Measurements from ENCODE around the gene PYROXD2. TPM values are rescaled to one million over a fixed set of nuclear protein-coding genes. Genes with fewer than 3 reads are reported as not detected.

Gene PYROXD2
- total RNA-seq, 2 experiments from 2014 or later, result 4.1 to 4.4 TPM

GRCh38 chr10:98433371-98433770 is 18.4 kb upstream of the PYROXD2 start:
- CTCF ChIA-PET, result no interaction called here
- H3K27ac Mint-ChIP-seq, result no peak overlapping the region
- H3K27me3 Mint-ChIP-seq, result no peaks in the 10 kb centered on the region
- DNase-seq, result no peak
- intact Hi-C loops (cut with DNase I, micrococcal nuclease), result no loop called here
- peaks cover 5% of the 10 kb centered on the region for H3K4me1 Mint-ChIP-seq
- H3K4me3 Mint-ChIP-seq, result no peak overlapping the region
- POLR2A ChIA-PET, result no interaction called here
- peaks cover 2% of the 10 kb centered on the region for H3K9me3 Mint-ChIP-seq (ENCODE audit: low read depth)
- peaks cover 60% of the 10 kb centered on the region for H3K36me3 Mint-ChIP-seq (ENCODE audit: low read depth)
- no peak for ATAC-seq

DNA sequence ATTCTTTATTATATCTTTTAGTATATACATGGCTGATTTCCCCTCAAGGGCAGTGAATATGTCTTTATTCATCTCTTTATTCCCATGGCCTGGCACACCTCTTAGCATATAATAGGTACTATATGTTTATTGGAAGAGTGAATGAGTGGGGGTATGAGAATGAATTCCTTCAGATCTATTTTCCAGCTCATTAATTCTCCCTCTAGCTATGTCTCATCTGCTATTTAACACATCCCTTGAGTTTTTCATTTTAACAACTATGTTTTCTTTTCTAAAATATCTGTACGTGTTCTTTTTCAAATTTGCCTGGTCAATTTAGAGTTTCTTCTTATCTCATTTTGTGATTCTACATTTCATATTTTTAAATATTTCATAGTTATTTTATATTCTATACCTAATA is 17.3 kb upstream of the PYROXD2 start:
- H3K27ac Mint-ChIP-seq, result no peak overlapping the region
- H3K27me3 Mint-ChIP-seq, result no peaks in the 10 kb centered on the region
- intact Hi-C loops (cut with DNase I, micrococcal nuclease), result no loop called here
- no peak for ATAC-seq
- no peak for DNase-seq
- H3K9me3 Mint-ChIP-seq (ENCODE audit: low read depth), result peaks cover 2% of the 10 kb centered on the region
- CTCF ChIA-PET, result no interaction called here
- POLR2A ChIA-PET, result no interaction called here
- no peak overlapping the region for H3K4me3 Mint-ChIP-seq
- H3K4me1 Mint-ChIP-seq, result no peaks in the 10 kb centered on the region
- H3K36me3 Mint-ChIP-seq (ENCODE audit: low read depth), result peaks cover 61% of the 10 kb centered on the region

DNA sequence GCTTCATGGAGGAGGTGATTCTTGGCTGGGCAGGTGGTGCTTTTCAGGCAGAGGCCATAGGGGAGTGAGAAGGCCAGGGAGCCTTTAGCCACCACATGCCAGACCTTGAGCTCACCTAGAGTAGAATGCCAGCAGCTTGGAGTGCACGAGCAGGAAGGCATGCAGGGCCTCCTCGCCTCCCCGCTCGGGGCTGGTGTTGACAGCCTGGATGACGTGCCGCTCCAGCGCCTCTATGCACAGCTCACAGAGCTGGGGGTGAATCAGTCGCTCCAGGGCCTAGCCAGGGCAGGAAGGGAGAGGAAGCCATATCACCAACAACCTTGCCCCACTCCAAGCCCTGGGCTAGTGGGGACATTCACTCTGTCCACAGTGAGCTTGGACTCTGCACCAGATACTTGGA is 16.0 kb upstream of the PYROXD2 start:
- CTCF ChIA-PET, result interaction anchor here (0.6 kb wide), 2 partner anchors 15 to 768 kb away, joined by 3 read pairs; no protein-coding TSS in a partner anchor
- Mint-ChIP-seq H3K4me1 (no peaks in the 10 kb centered on the region), H3K9me3 (ENCODE audit: low read depth) (peaks cover 2% of the 10 kb centered on the region), H3K27me3 (no peaks in the 10 kb centered on the region), H3K36me3 (ENCODE audit: low read depth) (peaks cover 57% of the 10 kb centered on the region), H3K4me3 (no peak overlapping the region), H3K27ac (no peak overlapping the region)
- intact Hi-C loops (cut with DNase I, micrococcal nuclease), result no loop called here
- no peak for DNase-seq
- no peak for ATAC-seq
- POLR2A ChIA-PET, result no interaction called here

DNA sequence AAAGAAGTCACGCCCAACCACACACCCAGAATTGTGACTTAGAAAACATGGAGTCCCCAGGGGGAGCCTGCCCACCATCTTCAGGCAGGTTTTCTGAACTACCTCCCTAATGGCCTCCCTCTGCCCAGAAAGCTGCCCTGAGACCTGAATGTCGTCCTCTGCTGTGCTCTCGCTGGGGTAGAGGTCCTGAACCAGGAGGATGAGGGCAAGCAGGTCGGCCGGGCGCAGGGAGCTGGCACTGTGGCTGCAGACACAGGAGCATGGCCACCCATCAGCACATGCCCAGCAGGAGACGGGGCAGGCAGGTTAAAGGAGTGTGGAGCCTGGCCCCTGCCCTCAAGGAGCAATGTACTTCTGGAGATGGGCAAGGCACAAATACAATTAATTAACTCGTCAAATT is 15.4 kb upstream of the PYROXD2 start:
- ATAC-seq, result no peak
- POLR2A ChIA-PET, result no interaction called here
- DNase-seq, result no peak
- H3K9me3 Mint-ChIP-seq (ENCODE audit: low read depth), result peaks cover 2% of the 10 kb centered on the region
- intact Hi-C loops (cut with DNase I, micrococcal nuclease), result no loop called here
- no peak overlapping the region for H3K27ac Mint-ChIP-seq
- no peaks in the 10 kb centered on the region for H3K4me1 Mint-ChIP-seq
- H3K27me3 Mint-ChIP-seq, result no peaks in the 10 kb centered on the region
- CTCF ChIA-PET, result interaction anchor here (0.6 kb wide), 1 partner anchor 14 kb away, joined by 3 read pairs; no protein-coding TSS in a partner anchor
- peaks cover 51% of the 10 kb centered on the region for H3K36me3 Mint-ChIP-seq (ENCODE audit: low read depth)
- H3K4me3 Mint-ChIP-seq, result no peak overlapping the region

- H3K4me1 Mint-ChIP-seq, result no peaks in the 10 kb centered on the region
- no peaks in the 10 kb centered on the region for H3K27me3 Mint-ChIP-seq
- ChIA-PET POLR2A (interaction anchor here (0.6 kb wide), 1 partner anchor 743 kb away, joined by 3 read pairs; no protein-coding TSS in a partner anchor), CTCF (interaction anchor here (0.7 to 1.4 kb wide), 2 partner anchors 20 to 237 kb away, joined by 4 read pairs; no protein-coding TSS in a partner anchor)
- no peak for DNase-seq
- no peak for ATAC-seq
- no peak overlapping the region for H3K4me3 Mint-ChIP-seq
- H3K27ac Mint-ChIP-seq, result no peak overlapping the region
- H3K36me3 Mint-ChIP-seq (ENCODE audit: low read depth), result peaks cover 42% of the 10 kb centered on the region
- peaks cover 2% of the 10 kb centered on the region for H3K9me3 Mint-ChIP-seq (ENCODE audit: low read depth)
- intact Hi-C loops (cut with DNase I, micrococcal nuclease), result no loop called here
Measured at GRCh38 chr10:98429320-98430072, 14.5 kb upstream of the PYROXD2 start.

GRCh38 chr10:98427011-98427515 is 12.1 kb upstream of the PYROXD2 start:
- POLR2A ChIA-PET, result no interaction called here
- intact Hi-C loops (cut with DNase I, micrococcal nuclease), result no loop called here

DNA sequence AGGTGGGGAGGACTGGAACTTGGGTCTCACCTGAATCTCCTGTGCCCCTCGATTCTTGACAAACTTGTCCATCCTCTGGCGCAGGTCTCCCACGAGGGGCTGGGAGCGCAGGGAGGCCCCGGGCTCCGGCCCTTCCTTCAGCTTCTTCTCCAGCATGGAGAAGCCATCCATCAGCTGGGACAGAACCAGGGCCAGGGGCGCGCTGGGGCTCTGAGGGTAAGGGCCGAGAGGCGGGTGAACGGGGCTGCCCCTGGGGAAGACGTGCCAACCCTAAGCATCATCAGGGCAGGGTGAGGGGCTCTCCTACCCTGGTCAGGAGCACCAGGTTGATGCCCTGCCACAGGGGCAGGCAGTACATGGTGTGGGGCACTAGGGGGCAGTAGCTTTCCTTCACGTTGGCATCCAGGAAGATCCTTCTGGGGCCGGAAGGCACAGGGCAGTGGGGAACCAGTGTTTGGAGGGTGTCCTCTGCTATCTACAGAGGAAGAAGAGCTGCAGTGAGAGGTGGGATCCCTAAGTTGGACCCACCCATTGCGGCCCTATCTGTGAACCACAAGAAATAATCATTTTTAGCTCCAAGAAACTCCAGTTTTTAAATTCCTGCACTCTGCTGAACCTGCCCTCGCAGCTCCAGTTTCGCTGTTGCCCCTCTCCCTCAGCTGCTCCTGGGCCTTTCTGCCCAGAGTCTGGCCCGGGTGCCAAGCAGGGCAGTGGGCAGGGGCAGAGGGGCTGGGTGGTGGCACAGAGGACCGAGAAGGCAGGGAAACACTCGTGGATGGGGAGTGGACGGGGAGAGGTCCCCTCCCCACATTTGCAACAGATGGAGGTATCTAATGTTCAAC is 10.8 kb upstream of the PYROXD2 start:
- H3K9me3 Mint-ChIP-seq (ENCODE audit: low read depth), result no peaks in the 10 kb centered on the region
- no peak overlapping the region for H3K4me3 Mint-ChIP-seq
- H3K36me3 Mint-ChIP-seq (ENCODE audit: low read depth), result peaks cover 15% of the 10 kb centered on the region
- H3K27ac Mint-ChIP-seq, result no peak overlapping the region
- ATAC-seq, result peak; percentile 87
- peak; percentile 73 for DNase-seq
- H3K27me3 Mint-ChIP-seq, result no peaks in the 10 kb centered on the region
- ChIA-PET CTCF (interaction anchor here (0.5 to 2.2 kb wide), 19 partner anchors 9 to 1300 kb away, joined by 3 to 10 read pairs (median 4); partner anchors contain the start of genes ENTPD7 and PYROXD2), POLR2A (interaction anchor here (0.6 kb wide), 1 partner anchor 432 kb away, joined by 4 read pairs; no protein-coding TSS in a partner anchor)
- H3K4me1 Mint-ChIP-seq, result no peaks in the 10 kb centered on the region
- intact Hi-C loops (cut with DNase I, micrococcal nuclease), result loop anchor here in 1 of 2 experiments (2.0 kb wide), 1 partner anchor 241 kb away; no protein-coding TSS in a partner anchor

More at GRCh38 chr10:98427011-98427515, 12.1 kb upstream of the PYROXD2 start:
- peaks cover 23% of the 10 kb centered on the region for H3K36me3 Mint-ChIP-seq (ENCODE audit: low read depth)
- no peak for DNase-seq
- CTCF ChIA-PET, result interaction anchor here (0.6 to 1.6 kb wide), 3 partner anchors 14 to 252 kb away, joined by 4 to 6 read pairs (median 4); no protein-coding TSS in a partner anchor
- no peak overlapping the region for H3K27ac Mint-ChIP-seq
- no peaks in the 10 kb centered on the region for H3K4me1 Mint-ChIP-seq
- no peaks in the 10 kb centered on the region for H3K27me3 Mint-ChIP-seq
- ATAC-seq, result no peak
- H3K4me3 Mint-ChIP-seq, result no peak overlapping the region
- H3K9me3 Mint-ChIP-seq (ENCODE audit: low read depth), result no peaks in the 10 kb centered on the region

DNA sequence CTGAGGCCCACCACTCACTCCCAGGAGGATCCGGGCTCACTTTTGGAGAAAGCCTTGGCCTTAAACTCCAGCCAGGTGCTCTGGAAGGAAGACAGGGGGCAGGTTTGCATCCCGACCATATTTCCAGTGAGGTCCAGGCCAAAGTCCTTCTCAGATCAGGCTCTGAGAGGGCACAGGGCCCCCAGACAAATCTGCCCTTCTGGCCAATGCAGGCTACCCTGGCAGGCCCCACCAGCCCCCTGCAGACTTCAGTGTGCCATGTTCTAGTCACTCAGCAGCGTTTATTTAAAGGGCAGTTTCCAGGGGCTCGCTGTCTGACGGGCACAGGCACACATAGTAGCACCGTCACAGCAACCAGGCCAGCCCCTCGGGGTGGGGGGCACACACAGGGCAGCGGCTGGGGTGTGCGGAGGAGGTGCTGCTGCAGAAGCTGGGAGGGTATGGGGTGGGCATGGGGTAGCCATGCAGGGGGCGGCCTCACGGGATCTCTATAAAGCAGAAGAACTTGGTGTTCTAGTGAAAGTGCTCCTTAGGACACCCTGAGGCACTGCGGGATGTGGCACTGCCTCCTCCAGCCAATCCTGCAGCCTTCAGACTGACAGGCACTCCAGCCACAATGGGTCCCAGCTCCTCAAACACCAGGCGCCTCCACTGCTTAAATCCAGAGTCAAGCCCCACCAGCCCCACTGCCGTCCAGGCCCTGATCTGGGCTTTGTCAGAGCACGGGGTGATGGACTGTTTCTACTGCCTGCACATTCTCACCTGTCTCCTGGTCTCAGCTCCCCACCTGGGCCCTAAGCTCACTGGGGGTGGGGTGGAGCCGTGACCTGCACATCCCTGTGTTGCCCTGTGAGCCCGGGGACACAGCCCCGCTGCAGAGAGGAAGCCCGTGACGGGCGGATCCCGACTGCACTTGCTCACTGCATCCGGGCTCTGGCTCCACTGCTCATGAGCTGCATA is 9.6 kb upstream of the PYROXD2 start:
- H3K9me3 Mint-ChIP-seq (ENCODE audit: low read depth), result no peaks in the 10 kb centered on the region
- no peak overlapping the region for H3K27ac Mint-ChIP-seq
- intact Hi-C loops (cut with DNase I, micrococcal nuclease), result loop anchor here in 1 of 2 experiments (2.0 kb wide), 1 partner anchor 242 kb away; no protein-coding TSS in a partner anchor

DNA sequence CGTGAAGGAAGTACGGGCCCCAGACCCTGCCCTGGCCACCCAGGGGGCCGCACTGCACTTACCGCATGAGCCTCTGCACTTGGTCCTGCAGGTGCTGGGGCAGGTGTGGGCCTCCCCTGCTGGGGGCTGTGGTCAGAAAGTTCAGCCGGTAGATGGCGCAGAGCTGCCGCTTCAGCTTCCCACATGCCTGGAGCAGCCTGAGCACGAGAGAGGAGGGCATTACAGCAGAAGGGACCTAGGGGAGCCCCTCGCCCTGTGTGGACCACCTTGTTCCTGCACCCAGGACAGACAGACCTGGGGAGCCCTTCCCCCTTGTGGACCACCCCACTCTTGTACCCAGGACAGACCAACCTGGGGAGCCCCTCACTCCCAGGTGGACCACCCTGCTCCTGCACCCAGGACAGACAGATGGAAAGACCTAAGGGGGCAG is 8.7 kb upstream of the PYROXD2 start:
- no peak for ATAC-seq
- H3K27ac Mint-ChIP-seq, result no peak overlapping the region

More for the DNA sequence above, 9.6 kb upstream of the PYROXD2 start:
- Mint-ChIP-seq H3K4me1 (no peaks in the 10 kb centered on the region), H3K27me3 (no peaks in the 10 kb centered on the region), H3K36me3 (ENCODE audit: low read depth) (peaks cover 12% of the 10 kb centered on the region), H3K4me3 (no peak overlapping the region)
- ChIA-PET CTCF (interaction anchor here (0.5 to 2.2 kb wide), 12 partner anchors 8 to 632 kb away, joined by 3 to 10 read pairs (median 6); partner anchors contain the start of gene PYROXD2), POLR2A (no interaction called here)
- no peak for ATAC-seq
- no peak for DNase-seq

DNA sequence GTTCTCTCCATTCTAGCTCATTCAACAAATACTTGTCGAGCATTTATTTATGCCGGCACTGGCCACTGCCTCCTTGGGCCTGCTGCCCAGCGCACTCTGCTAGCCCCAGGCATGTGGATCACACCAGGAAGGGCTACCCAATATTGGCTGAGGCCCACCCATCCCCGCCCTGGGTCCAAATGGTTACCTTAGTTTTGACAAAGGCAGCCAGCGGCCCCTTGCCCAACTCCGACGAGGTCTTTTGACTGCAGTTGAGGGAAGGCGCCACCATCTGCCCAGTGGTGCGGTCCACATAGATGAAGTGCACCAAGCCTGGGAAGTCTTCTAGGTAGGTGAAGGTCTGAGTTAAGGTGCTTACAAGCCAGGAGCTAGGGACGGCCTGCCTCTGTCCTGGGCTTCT is 7.2 kb upstream of the PYROXD2 start:
- Mint-ChIP-seq H3K9me3 (ENCODE audit: low read depth) (no peaks in the 10 kb centered on the region), H3K27me3 (no peaks in the 10 kb centered on the region), H3K36me3 (ENCODE audit: low read depth) (peaks cover 8% of the 10 kb centered on the region), H3K4me3 (no peak overlapping the region), H3K27ac (no peak overlapping the region), H3K4me1 (no peaks in the 10 kb centered on the region)
- no peak for ATAC-seq
- DNase-seq, result no peak
- CTCF ChIA-PET, result no interaction called here
- intact Hi-C loops (cut with DNase I, micrococcal nuclease), result no loop called here
- POLR2A ChIA-PET, result no interaction called here

More for the DNA sequence above, 8.7 kb upstream of the PYROXD2 start:
- intact Hi-C loops (cut with DNase I, micrococcal nuclease), result loop anchor here in 1 of 2 experiments (2.0 kb wide), 1 partner anchor 243 kb away; no protein-coding TSS in a partner anchor
- ChIA-PET CTCF (interaction anchor here (1.1 kb wide), 1 partner anchor 12 kb away, joined by 3 read pairs; no protein-coding TSS in a partner anchor), POLR2A (no interaction called here)
- Mint-ChIP-seq H3K36me3 (ENCODE audit: low read depth) (peaks cover 13% of the 10 kb centered on the region), H3K4me1 (no peaks in the 10 kb centered on the region), H3K4me3 (no peak overlapping the region), H3K9me3 (ENCODE audit: low read depth) (no peaks in the 10 kb centered on the region), H3K27me3 (no peaks in the 10 kb centered on the region)
- DNase-seq, result no peak
